ENCODE data around the gene LPCAT2.
A peak's percentile ranks its signal among the peaks of the same experiment; 100 is the strongest.

The LPCAT2 gene

GRCh38 chr16:55505333-55506015 lies 3.4 kb upstream of the LPCAT2 start:
- DNase-seq (no peak), ATAC-seq (replicated peaks) (no peak)
- no peaks in the 10 kb centered on the region for H3K9me3 Mint-ChIP-seq
- no peak overlapping the region for H3K4me3 Mint-ChIP-seq
- no peaks in the 10 kb centered on the region for H3K36me3 Mint-ChIP-seq
- H3K27ac Mint-ChIP-seq: no peak overlapping the region
- H3K4me1 Mint-ChIP-seq: peaks cover 9 to 17% of the 10 kb centered on the region in 2 donors
- H3K27me3 Mint-ChIP-seq: peaks cover 17 to 31% of the 10 kb centered on the region in 2 donors

DNA sequence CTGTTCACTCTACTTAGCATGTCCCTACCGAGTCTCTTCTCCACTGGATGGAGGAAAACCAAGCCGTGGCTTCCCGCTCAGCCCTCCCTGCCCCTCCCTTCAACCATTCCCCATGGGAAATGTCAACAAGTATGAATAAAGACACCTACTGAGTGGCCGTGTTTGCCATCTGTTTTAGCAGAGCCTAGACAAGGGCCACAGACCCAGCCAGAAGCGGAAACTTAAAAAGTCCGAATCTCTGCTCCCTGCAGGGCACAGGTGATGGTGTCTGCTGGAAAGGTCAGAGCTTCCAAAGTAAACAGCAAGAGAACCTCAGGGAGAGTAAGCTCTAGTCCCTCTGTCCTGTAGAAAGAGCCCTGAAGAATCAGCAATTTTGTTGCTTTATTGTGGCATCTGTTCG lies 2.8 kb upstream of the LPCAT2 start:
- H3K9me3 Mint-ChIP-seq: no peaks in the 10 kb centered on the region
- H3K27me3 Mint-ChIP-seq: peaks cover 17 to 31% of the 10 kb centered on the region in 2 donors
- no peak overlapping the region for H3K27ac Mint-ChIP-seq
- H3K4me1 Mint-ChIP-seq: peaks cover 9 to 17% of the 10 kb centered on the region in 2 donors
- no peaks in the 10 kb centered on the region for H3K36me3 Mint-ChIP-seq
- DNase-seq (no peak), ATAC-seq (replicated peaks) (no peak)
- H3K4me3 Mint-ChIP-seq: no peak overlapping the region

GRCh38 chr16:55506708-55507107 lies 2.2 kb upstream of the LPCAT2 start:
- ATAC-seq (replicated peaks): no peak
- peaks cover 0 to under 1% of the 10 kb centered on the region in 2 donors for H3K9me3 Mint-ChIP-seq
- no peaks in the 10 kb centered on the region for H3K36me3 Mint-ChIP-seq
- no peak overlapping the region for H3K4me3 Mint-ChIP-seq
- peaks cover 17 to 31% of the 10 kb centered on the region in 2 donors for H3K27me3 Mint-ChIP-seq
- DNase-seq: no peak
- H3K4me1 Mint-ChIP-seq: peaks cover 7 to 17% of the 10 kb centered on the region in 2 donors
- no peak overlapping the region for H3K27ac Mint-ChIP-seq

GRCh38 chr16:55508271-55508921 lies 476 bp upstream of the LPCAT2 start:
- Mint-ChIP-seq H3K9me3 (peaks cover 0 to 10% of the 10 kb centered on the region in 2 donors), H3K27ac (no peak overlapping the region), H3K4me3 (peak overlapping the region; percentile 70 to 89), H3K4me1 (peaks cover 7 to 17% of the 10 kb centered on the region in 2 donors), H3K27me3 (peaks cover 17 to 31% of the 10 kb centered on the region in 2 donors), H3K36me3 (no peaks in the 10 kb centered on the region)
- no peak for ATAC-seq (replicated peaks)
- DNase-seq: no peak

DNA sequence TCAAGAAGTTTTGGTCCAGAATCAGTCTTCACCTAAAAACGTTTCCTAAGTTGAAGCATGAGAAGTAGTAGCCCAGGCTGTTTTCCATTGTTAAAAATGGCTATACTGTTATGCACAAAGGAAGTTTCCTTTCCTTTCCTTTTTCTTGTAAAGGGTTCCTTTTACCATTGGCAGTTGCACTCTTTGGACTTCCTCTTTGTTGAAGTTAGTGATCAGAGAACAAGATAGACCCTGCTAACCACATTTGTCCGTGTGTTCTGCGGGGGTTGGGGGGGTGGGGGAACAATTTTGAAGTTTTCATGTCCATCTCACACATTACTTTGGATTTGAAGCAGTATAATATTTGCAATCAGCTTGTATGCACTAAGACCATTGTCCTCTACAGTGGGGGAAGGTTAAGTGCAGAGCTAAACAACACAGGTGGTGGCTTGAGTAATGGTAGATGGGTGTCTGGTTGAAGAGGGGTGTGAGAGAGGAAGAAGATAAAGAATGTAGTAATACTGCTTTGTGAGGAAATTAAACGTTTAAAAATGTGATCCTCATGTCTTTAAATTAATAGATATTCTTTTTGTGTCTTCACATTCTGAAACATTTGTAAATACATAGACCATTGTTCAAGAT lies 1.4 kb downstream of the LPCAT2 start:
- no peak for DNase-seq
- Mint-ChIP-seq H3K9me3 (peaks cover 0 to 10% of the 10 kb centered on the region in 2 donors), H3K4me1 (peaks cover 7 to 17% of the 10 kb centered on the region in 2 donors), H3K4me3 (no peak overlapping the region), H3K27ac (no peak overlapping the region), H3K36me3 (no peaks in the 10 kb centered on the region), H3K27me3 (peaks cover 17 to 31% of the 10 kb centered on the region in 2 donors)
- no peak for ATAC-seq (replicated peaks)

GRCh38 chr16:55512941-55513340 lies 4.1 kb downstream of the LPCAT2 start:
- H3K9me3 Mint-ChIP-seq: peaks cover 0 to 10% of the 10 kb centered on the region in 2 donors
- peaks cover 7 to 17% of the 10 kb centered on the region in 2 donors for H3K4me1 Mint-ChIP-seq
- H3K36me3 Mint-ChIP-seq: no peaks in the 10 kb centered on the region
- DNase-seq (no peak), ATAC-seq (replicated peaks) (no peak)
- H3K4me3 Mint-ChIP-seq: no peak overlapping the region
- H3K27ac Mint-ChIP-seq: no peak overlapping the region
- H3K27me3 Mint-ChIP-seq: peaks cover 17 to 19% of the 10 kb centered on the region in 2 donors

GRCh38 chr16:55513616-55514015 lies 4.7 kb downstream of the LPCAT2 start:
- no peak overlapping the region for H3K27ac Mint-ChIP-seq
- ATAC-seq (replicated peaks): no peak

GRCh38 chr16:55515111-55515510 lies 6.2 kb downstream of the LPCAT2 start:
- ATAC-seq (replicated peaks) (no peak), DNase-seq (no peak)
- Mint-ChIP-seq H3K27ac (no peak overlapping the region), H3K4me1 (no peaks in the 10 kb centered on the region), H3K9me3 (peaks cover 0 to 10% of the 10 kb centered on the region in 2 donors), H3K36me3 (no peaks in the 10 kb centered on the region), H3K27me3 (no peaks in the 10 kb centered on the region), H3K4me3 (no peak overlapping the region)

More at GRCh38 chr16:55513616-55514015, 4.7 kb downstream of the LPCAT2 start:
- peaks cover 0 to 10% of the 10 kb centered on the region in 2 donors for H3K9me3 Mint-ChIP-seq
- no peaks in the 10 kb centered on the region for H3K36me3 Mint-ChIP-seq
- H3K4me3 Mint-ChIP-seq: no peak overlapping the region
- peaks cover 14 to 15% of the 10 kb centered on the region in 2 donors for H3K27me3 Mint-ChIP-seq
- peaks cover 7 to 15% of the 10 kb centered on the region in 2 donors for H3K4me1 Mint-ChIP-seq
- no peak for DNase-seq

- Mint-ChIP-seq H3K4me1 (no peaks in the 10 kb centered on the region), H3K9me3 (peaks cover 6 to 9% of the 10 kb centered on the region in 2 donors), H3K4me3 (no peak overlapping the region)
Measured at GRCh38 chr16:55521792-55522191, 12.9 kb downstream of the LPCAT2 start.

DNA sequence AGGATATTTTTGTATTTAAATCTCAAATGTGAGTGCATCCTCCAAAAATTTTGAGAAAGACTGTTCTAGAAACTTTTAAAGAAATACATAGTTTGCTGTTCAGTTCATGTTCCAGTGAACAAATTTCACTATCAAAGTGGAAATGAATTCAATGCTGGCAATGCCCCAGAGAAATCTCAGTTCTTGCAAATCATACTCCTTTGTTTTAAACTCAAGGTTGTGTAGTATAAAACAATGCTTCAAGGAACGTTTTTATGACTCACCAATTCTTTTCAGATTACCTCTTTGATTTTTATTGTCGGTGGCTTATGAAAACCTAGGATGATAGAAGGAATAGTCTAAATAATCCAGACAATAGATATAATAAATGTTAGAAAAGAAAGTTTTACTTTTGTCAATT lies 17.6 kb downstream of the LPCAT2 start:
- Mint-ChIP-seq H3K27me3 (no peaks in the 10 kb centered on the region), H3K36me3 (no peaks in the 10 kb centered on the region), H3K4me3 (no peak overlapping the region), H3K27ac (no peak overlapping the region), H3K4me1 (no peaks in the 10 kb centered on the region), H3K9me3 (peaks cover 6 to 9% of the 10 kb centered on the region in 2 donors)
- DNase-seq: no peak
- no peak for ATAC-seq (replicated peaks)

More at GRCh38 chr16:55521792-55522191, 12.9 kb downstream of the LPCAT2 start:
- no peak for DNase-seq
- no peaks in the 10 kb centered on the region for H3K27me3 Mint-ChIP-seq
- no peak overlapping the region for H3K27ac Mint-ChIP-seq
- no peaks in the 10 kb centered on the region for H3K36me3 Mint-ChIP-seq
- no peak for ATAC-seq (replicated peaks)

GRCh38 chr16:55527885-55528284 lies 19.0 kb downstream of the LPCAT2 start:
- no peak for ATAC-seq (replicated peaks)
- no peak overlapping the region for H3K27ac Mint-ChIP-seq
- no peak overlapping the region for H3K4me3 Mint-ChIP-seq
- H3K27me3 Mint-ChIP-seq: no peaks in the 10 kb centered on the region
- no peaks in the 10 kb centered on the region for H3K9me3 Mint-ChIP-seq
- H3K36me3 Mint-ChIP-seq: no peaks in the 10 kb centered on the region
- no peak for DNase-seq
- no peaks in the 10 kb centered on the region for H3K4me1 Mint-ChIP-seq

GRCh38 chr16:55529018-55529417 lies 20.1 kb downstream of the LPCAT2 start:
- Mint-ChIP-seq H3K36me3 (no peaks in the 10 kb centered on the region), H3K9me3 (no peaks in the 10 kb centered on the region), H3K4me1 (no peaks in the 10 kb centered on the region), H3K4me3 (no peak overlapping the region), H3K27me3 (no peaks in the 10 kb centered on the region), H3K27ac (no peak overlapping the region)
- DNase-seq: no peak
- no peak for ATAC-seq (replicated peaks)

DNA sequence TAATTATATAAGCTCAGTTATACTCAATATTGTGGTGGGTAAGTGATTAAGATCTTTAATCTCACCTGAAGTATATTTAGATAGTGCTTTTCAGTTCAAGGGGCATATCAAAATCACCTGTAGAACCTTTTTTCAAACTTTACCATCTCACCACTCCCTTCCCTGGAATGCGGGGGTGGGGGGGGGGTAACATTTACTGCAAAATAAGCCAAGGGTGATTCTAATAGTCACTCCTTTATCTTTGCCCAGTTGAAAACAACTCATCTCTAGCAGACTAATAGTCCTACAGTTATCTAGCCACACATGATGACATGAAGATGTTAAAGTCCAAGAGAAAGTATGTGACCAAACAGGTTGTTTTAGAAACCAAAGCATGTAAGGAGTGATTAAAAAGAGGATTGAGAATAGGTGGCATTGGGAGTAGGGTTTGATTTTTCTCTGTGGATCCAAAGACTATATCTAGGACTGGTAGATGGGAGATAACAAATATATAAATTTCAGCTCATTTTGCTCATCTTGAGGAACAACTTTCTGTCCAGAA lies 21.5 kb downstream of the LPCAT2 start:
- Mint-ChIP-seq H3K36me3 (no peaks in the 10 kb centered on the region), H3K4me1 (no peaks in the 10 kb centered on the region), H3K27ac (no peak overlapping the region), H3K4me3 (no peak overlapping the region), H3K9me3 (no peaks in the 10 kb centered on the region), H3K27me3 (no peaks in the 10 kb centered on the region)
- no peak for DNase-seq
- ATAC-seq (replicated peaks): no peak

DNA sequence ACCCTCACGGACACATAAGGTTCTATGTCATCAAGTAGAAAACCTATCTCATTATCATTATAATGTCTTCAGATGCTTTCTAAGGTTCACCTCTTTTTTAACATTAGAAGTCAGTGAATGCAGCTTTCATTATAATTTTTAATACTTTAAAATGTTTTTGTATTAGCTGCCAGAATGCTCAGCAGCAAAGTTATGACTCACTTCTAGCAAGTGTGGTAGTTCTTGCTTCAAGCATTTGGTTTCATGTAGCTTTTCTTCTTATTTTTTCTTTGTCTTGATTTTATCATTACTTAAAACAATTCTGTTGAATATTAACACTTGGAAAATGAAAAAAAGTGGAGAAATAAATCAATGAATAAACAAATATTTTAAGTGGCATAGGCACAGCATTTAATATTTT lies 23.4 kb downstream of the LPCAT2 start:
- Mint-ChIP-seq H3K9me3 (no peaks in the 10 kb centered on the region), H3K4me1 (no peaks in the 10 kb centered on the region), H3K27me3 (no peaks in the 10 kb centered on the region), H3K4me3 (no peak overlapping the region), H3K27ac (no peak overlapping the region), H3K36me3 (no peaks in the 10 kb centered on the region)
- ATAC-seq (replicated peaks) (no peak), DNase-seq (no peak)
